Ovary (tissue), 9 donors: Measurements from ENCODE around the gene MAP2K6. TPM values are rescaled to one million over a fixed set of nuclear protein-coding genes. Genes with fewer than 3 reads are reported as not detected.

Experiments
- DNase-seq, 5 donors: peaks; one replicate each; pipeline ENCODE4 v3.0.0-alpha.2; 2019 to 2020
- H3K27ac ChIP-seq, 2 donors: fragments of 200-600 bp; one replicate each; pipeline versions ENCODE4 v1.5.1 to v1.8.0; 2019 to 2022
- H3K27me3 ChIP-seq: fragments of 200-600 bp; one replicate; pipeline ENCODE4 v1.8.0; 2022
- H3K36me3 ChIP-seq: fragments of 200-600 bp; sonication (generic); one replicate; pipeline ENCODE4 v1.5.1; 2019
- H3K4me1 ChIP-seq: one replicate; pipeline ENCODE4 v1.8.1; 2013; ENCODE audit warnings: mild to moderate bottlenecking, moderate library complexity; ENCODE audit not compliant: insufficient read depth
- H3K4me3 ChIP-seq: fragments of 200-600 bp; sonication (generic); one replicate; pipeline ENCODE4 v1.5.1; 2017
- H3K9me3 ChIP-seq, 2 donors: fragments of 200-600 bp in 1 of 2; sonication (generic) in 1 of 2; one replicate each; pipeline versions ENCODE4 v1.5.1 to v1.8.1; 2013 to 2019; ENCODE audit warnings: mild to moderate bottlenecking in 1 of 2, moderate library complexity in 1 of 2
- CTCF ChIP-seq, 3 donors: fragments of 450-650 bp in 2 of 3; fragments of 200-600 bp in 1 of 3; IDR thresholded peaks; one replicate each; pipeline versions ENCODE4 v1.5.1 to v1.8.0; 2016 to 2022; ENCODE audit warnings: antibody characterized with exemption in 3 of 3, mild to moderate bottlenecking in 1 of 3
- EP300 ChIP-seq: sonication (generic); formaldehyde crosslinking; IDR thresholded peaks from one replicate; pipeline ENCODE4 v1.6.1; 2017; ENCODE audit warnings: antibody characterized with exemption
- POLR2A ChIP-seq: fragments of 450-650 bp; IDR thresholded peaks from one replicate; pipeline ENCODE4 v1.6.1; 2017; ENCODE audit warnings: antibody characterized with exemption, mild to moderate bottlenecking, moderate library complexity
- WGBS, 3 donors: extraction: QIAGEN DNeasy Blood & Tissue Kit in 1 of 3; methylation state at CpG; one replicate each; pipeline versions ENCODE4 v1.1.5 to v1.1.7; 2013 to 2017; 5-methylcytosine and 5-hydroxymethylcytosine counted together
- intact Hi-C, 4 donors: fragments of 100-400 bp; cut with DNase I; formaldehyde crosslinking; loops; one replicate each; pipeline versions ENCODE4 v1.11.0 to v1.15.1; 2022 to 2023
- polyA plus RNA-seq, 2 donors: library from polyadenylated mRNA; stranded (reverse); fragments of 200-250 nt in 1 of 2; fragments of 350-450 nt in 1 of 2; fragmentation: Illumina TruSeq in 1 of 2; extraction: RNeasy Lipid Tissue Mini Kit (QIAGEN cat#74804) in 1 of 2; gene quantifications; one replicate each; pipeline ENCODE4 v1.2.3, GENCODE V29; 2013 to 2014
- total RNA-seq, 7 donors: library from RNA; depleted of rRNA in 2 of 7; stranded (reverse); fragments of >200 nt in 2 of 7; fragmentation: NEBNext Ultra II Directional in 3 of 7; extraction: Animal tissue kit (Norgen Biotek cat#: 25700) in 3 of 7; gene quantifications; one replicate each; pipeline versions ENCODE4 v1.1.0 to v1.2.4, GENCODE V29; 2016 to 2023
- donor health status: DM: no; HTN: no; CAD: no; lungs with moderate emphysema.
- donor health status: DM: no; HTN: no; CAD: no.
- donor health status: Bipolar disorder and iron deficiency.
- donor health status: DM: yes; HTN: yes; CAD: no.
- donor health status: DM: no; HTN: no; CAD: no.
- donor health status: DM: yes; HTN: yes; CAD: no.

The MAP2K6 gene
- total and polyA plus RNA-seq, 9 donors: 1.0 to 8.4 (median 3.5) TPM

DNA sequence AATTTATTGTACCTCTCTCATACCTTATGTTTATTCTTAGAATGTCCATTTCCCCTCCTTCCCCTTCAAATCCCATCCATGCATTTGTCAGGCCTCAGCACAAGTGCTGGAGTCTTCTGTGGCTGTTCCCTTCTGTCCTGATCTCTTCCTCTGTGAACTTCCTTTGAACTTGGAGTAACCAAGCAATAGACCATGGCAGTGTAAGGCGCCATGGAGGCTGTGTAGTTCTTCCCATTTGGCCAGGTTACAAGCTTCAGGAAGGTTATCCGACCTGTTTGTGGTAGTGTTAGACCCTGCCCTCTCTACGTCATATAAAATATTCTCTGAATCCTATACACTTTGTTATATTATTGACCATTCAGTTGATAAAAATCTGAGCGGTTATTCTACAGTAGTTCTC lies 28.6 kb downstream of the MAP2K6 start:
- H3K36me3 ChIP-seq: no peaks in the 10 kb centered on the region
- DNase-seq: no peak
- no peaks in the 10 kb centered on the region for H3K27me3 ChIP-seq
- H3K4me1 ChIP-seq: no peaks in the 10 kb centered on the region
- 96 to 100% (median 97%) methylated on average over 4 of the region's 4 CpGs for WGBS, 3 donors
- peaks cover 0 to 3% of the 10 kb centered on the region in 2 donors for H3K9me3 ChIP-seq
- H3K4me3 ChIP-seq: no peak overlapping the region
- TF ChIP-seq CTCF (IDR thresholded peaks at IDR 0.05) (no peak), POLR2A (no peak), EP300 (no peak)
- intact Hi-C loops: no loop called here
- H3K27ac ChIP-seq: no peak overlapping the region

DNA sequence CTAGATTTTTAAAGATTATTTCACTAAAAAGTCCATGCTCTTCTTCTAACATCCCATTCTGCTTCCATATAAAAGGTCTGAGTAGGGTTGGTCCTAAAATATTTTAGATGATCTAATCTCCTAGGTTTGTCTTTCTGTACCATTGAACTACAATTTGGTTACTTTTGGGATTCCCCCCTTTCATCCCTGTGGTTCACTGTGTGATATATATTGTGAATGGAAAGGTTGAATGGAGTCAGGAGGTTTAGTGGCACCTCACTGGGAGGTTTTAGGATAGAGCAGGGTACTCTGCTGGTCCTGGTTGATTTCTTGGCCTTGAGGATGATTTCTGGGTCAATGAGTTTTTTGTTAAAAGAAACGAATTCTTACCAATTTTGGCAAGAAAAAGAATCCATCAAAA lies 29.5 kb downstream of the MAP2K6 start:
- H3K36me3 ChIP-seq: no peaks in the 10 kb centered on the region
- H3K9me3 ChIP-seq: peaks cover 0 to 3% of the 10 kb centered on the region in 2 donors
- H3K4me3 ChIP-seq: no peak overlapping the region
- DNase-seq: no peak
- H3K27ac ChIP-seq: no peak overlapping the region
- H3K27me3 ChIP-seq: no peaks in the 10 kb centered on the region
- no peak for TF ChIP-seq POLR2A
- TF ChIP-seq EP300: no peak
- no peak for TF ChIP-seq CTCF (IDR thresholded peaks at IDR 0.05)
- intact Hi-C loops: no loop called here
- WGBS, 3 donors: 28 to 36% (median 28%) methylated on average over 1 of the region's 1 CpG
- H3K4me1 ChIP-seq: peaks cover 6% of the 10 kb centered on the region

- no peak for DNase-seq
- H3K27ac ChIP-seq: no peak overlapping the region
- no peaks in the 10 kb centered on the region for H3K27me3 ChIP-seq
- H3K36me3 ChIP-seq: no peaks in the 10 kb centered on the region
- no peak for TF ChIP-seq EP300
- no peak for TF ChIP-seq POLR2A
- TF ChIP-seq CTCF (IDR thresholded peaks at IDR 0.05): no peak
- no peak overlapping the region for H3K4me3 ChIP-seq
- H3K9me3 ChIP-seq: peaks cover 0 to 2% of the 10 kb centered on the region in 2 donors
- 88 to 90% (median 89%) methylated on average over 2 of the region's 2 CpGs for WGBS, 3 donors
- intact Hi-C loops: no loop called here
- peaks cover 6% of the 10 kb centered on the region for H3K4me1 ChIP-seq
These were observed 30.6 kb downstream of the MAP2K6 start for GRCh38 chr17:69445132-69445531.

DNA sequence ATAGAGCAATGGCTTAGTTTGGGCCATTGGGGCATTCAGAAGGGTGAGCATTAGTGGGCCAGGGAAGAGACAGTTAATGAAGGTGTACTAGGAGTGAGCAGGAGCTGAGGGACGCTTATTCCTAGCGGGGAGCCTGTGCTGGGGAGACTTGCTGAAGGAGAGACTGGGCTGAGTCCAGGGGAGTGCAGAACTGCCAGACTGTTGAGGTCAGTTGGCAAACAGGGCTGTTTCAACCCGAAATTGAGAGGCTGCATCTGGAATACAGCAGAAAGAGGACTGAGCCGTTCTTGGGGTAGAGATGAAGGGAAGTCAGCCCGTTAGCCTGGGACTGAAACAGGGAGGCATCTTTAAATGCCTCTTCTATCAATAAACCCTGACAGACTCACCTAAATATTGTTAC lies 33.2 kb downstream of the MAP2K6 start:
- Histone ChIP-seq H3K4me1 (peaks cover 6% of the 10 kb centered on the region), H3K36me3 (no peaks in the 10 kb centered on the region), H3K4me3 (no peak overlapping the region), H3K27me3 (no peaks in the 10 kb centered on the region), H3K27ac (peak overlapping the region in 1 of 2 donors; percentile 52), H3K9me3 (no peaks in the 10 kb centered on the region)
- WGBS, 3 donors: 14 to 25% (median 18%) methylated on average over 5 of the region's 5 CpGs
- DNase-seq: peak; percentile 37 to 61 (median 43)
- intact Hi-C loops: no loop called here
- TF ChIP-seq CTCF (IDR thresholded peaks at IDR 0.05) (no peak), POLR2A (no peak), EP300 (no peak)
